Activated CD4-positive, alpha-beta memory T cell treated with anti-CD3 and anti-CD28 coated beads, Interleukin-2, amount 10 ng/mL, durations not matched to agents 7 days and 5 days (primary cell): ENCODE results near the gene BCKDK. TPM values are rescaled to one million over a fixed set of nuclear protein-coding genes. Genes with fewer than 3 reads are reported as not detected.

ENCODE experiments used
- total RNA-seq, 2 experiments: library from RNA; stranded (reverse); gene quantifications; one replicate each; pipeline ENCODE4 v1.2.3, GENCODE V29; 2021

Gene BCKDK
- total RNA-seq, 2 experiments from 2014 or later: 32.9 to 34.4 TPM

Other genes starting within 250 kb of the BCKDK start
- gene BCL7C, start 214.3 kb upstream of the BCKDK start, total RNA-seq: 10 to 100 TPM; 22.3 to 23.5 TPM
- under 1 TPM; 0.20 to 0.25 TPM for gene CTF1, start 211.8 kb upstream of the BCKDK start, total RNA-seq
- gene FBXL19, start 184.8 kb upstream of the BCKDK start, total RNA-seq: 10 to 100 TPM; 25.8 to 27.2 TPM
- gene ORAI3, start 159.3 kb upstream of the BCKDK start, total RNA-seq: 10 to 100 TPM; 30.3 to 33.6 TPM
- 10 to 100 TPM; 18.8 to 20.3 TPM for gene SETD1A, start 150.6 kb upstream of the BCKDK start, total RNA-seq
- gene HSD3B7, start 123.2 kb upstream of the BCKDK start, total RNA-seq: 1 to 10 TPM; 7.1 to 7.5 TPM
- gene STX1B, start 97.7 kb upstream of the BCKDK start, total RNA-seq: 1 to 10 TPM; 1.5 to 1.7 TPM
- 10 to 100 TPM; 67.2 to 70.0 TPM for gene STX4, start 74.8 kb upstream of the BCKDK start, total RNA-seq
- 10 to 100 TPM; 13.9 to 17.4 TPM for gene ZNF668, start 34.1 kb upstream of the BCKDK start, total RNA-seq
- gene ZNF646, start 34.0 kb upstream of the BCKDK start, total RNA-seq: 10 to 100 TPM; 31.9 to 32.1 TPM
- 1 to 10 TPM; 4.7 to 4.9 TPM for gene PRSS53, start 19.4 kb upstream of the BCKDK start, total RNA-seq
- 10 to 100 TPM; 66.0 to 66.1 TPM for gene VKORC1, start 13.6 kb upstream of the BCKDK start, total RNA-seq
- gene KAT8, start 9.3 kb downstream of the BCKDK start, total RNA-seq: 10 to 100 TPM; 43.7 to 44.3 TPM
- not detected for gene PRSS8, start 27.3 kb downstream of the BCKDK start, total RNA-seq
- under 1 TPM; 0.58 to 0.85 TPM for gene PRSS36, start 41.7 kb downstream of the BCKDK start, total RNA-seq
- gene FUS, start 71.8 kb downstream of the BCKDK start, total RNA-seq: 100 to 1,000 TPM; 386 to 397 TPM
- gene PYCARD, start 94.4 kb downstream of the BCKDK start, total RNA-seq: 100 to 1,000 TPM in 1 of 2 experiments, 10 to 100 TPM in 1; 96.1 to 102 TPM
- under 1 TPM; 0.03 to 0.05 TPM for gene TRIM72, start 105.7 kb downstream of the BCKDK start, total RNA-seq
- gene PYDC1, start 108.7 kb downstream of the BCKDK start, total RNA-seq: not detected
- 10 to 100 TPM; 81.3 to 82.1 TPM for gene ITGAM, start 151.6 kb downstream of the BCKDK start, total RNA-seq
- gene ITGAX, start 246.8 kb downstream of the BCKDK start, total RNA-seq: 10 to 100 TPM; 42.0 to 43.2 TPM